ENCODE data around the gene NT5C1A. TPM values are rescaled to one million over a fixed set of nuclear protein-coding genes. Genes with fewer than 3 reads are reported as not detected.
A peak's percentile ranks its signal among the peaks of the same experiment; 100 is the strongest.

The NT5C1A gene
- total RNA-seq, 1 donor from 2014 or later = 39.6 TPM

GRCh38 chr1:39647247-39647646 lies 24.7 kb downstream of the NT5C1A start:
- no peak for DNase-seq
- ATAC-seq = no peak
- intact Hi-C loops (cut with micrococcal nuclease) = no loop called here

GRCh38 chr1:39646232-39647081 lies 25.4 kb downstream of the NT5C1A start:
- ATAC-seq (peak; percentile 88), DNase-seq (peak; percentile 93)
- intact Hi-C loops (cut with micrococcal nuclease) = no loop called here

- intact Hi-C loops (cut with micrococcal nuclease) = no loop called here
- ATAC-seq = no peak
These were observed 26.4 kb downstream of the NT5C1A start for GRCh38 chr1:39645411-39646043.

GRCh38 chr1:39643705-39644104 lies 28.2 kb downstream of the NT5C1A start:
- DNase-seq (no peak), ATAC-seq (no peak)
- intact Hi-C loops (cut with micrococcal nuclease) = no loop called here

More at GRCh38 chr1:39645411-39646043, 26.4 kb downstream of the NT5C1A start:
- no peak for DNase-seq

- ATAC-seq (no peak), DNase-seq (no peak)
- intact Hi-C loops (cut with micrococcal nuclease) = no loop called here
These were observed 29.1 kb downstream of the NT5C1A start for GRCh38 chr1:39642796-39643195.

GRCh38 chr1:39640861-39641260 lies 31.0 kb downstream of the NT5C1A start:
- ATAC-seq (no peak), DNase-seq (no peak)
- intact Hi-C loops (cut with micrococcal nuclease) = no loop called here

GRCh38 chr1:39639305-39640130 lies 32.4 kb downstream of the NT5C1A start, which contains the start of gene HEYL:
TSS of gene HEYL (minus strand) at chr1:39639643. CDS start at chr1:39639625, 18 bp downstream.
- intact Hi-C loops (cut with micrococcal nuclease) = no loop called here
- ATAC-seq = peak; percentile 90
- peak; percentile 92 for DNase-seq

GRCh38 chr1:39638965-39639304 lies 33.0 kb downstream of the NT5C1A start:
- ATAC-seq = no peak
- DNase-seq = no peak
- intact Hi-C loops (cut with micrococcal nuclease) = no loop called here

- intact Hi-C loops (cut with micrococcal nuclease) = no loop called here
- no peak for DNase-seq
- no peak for ATAC-seq
These were observed 34.5 kb downstream of the NT5C1A start for GRCh38 chr1:39637361-39637760.

GRCh38 chr1:39635871-39636210 lies 36.1 kb downstream of the NT5C1A start:
- no peak for ATAC-seq
- no peak for DNase-seq
- intact Hi-C loops (cut with micrococcal nuclease) = no loop called here

GRCh38 chr1:39635205-39635870 lies 36.6 kb downstream of the NT5C1A start:
- DNase-seq = peak; percentile 70
- peak; percentile 57 for ATAC-seq
- intact Hi-C loops (cut with micrococcal nuclease) = no loop called here

GRCh38 chr1:39633422-39633821 lies 38.5 kb downstream of the NT5C1A start:
- intact Hi-C loops (cut with micrococcal nuclease) = no loop called here
- ATAC-seq = no peak
- no peak for DNase-seq

- DNase-seq (peak; percentile 88), ATAC-seq (peak; percentile 79)
- intact Hi-C loops (cut with micrococcal nuclease) = no loop called here
These were observed 39.1 kb downstream of the NT5C1A start for GRCh38 chr1:39632682-39633417.

- DNase-seq = no peak
- no peak for ATAC-seq
- intact Hi-C loops (cut with micrococcal nuclease) = no loop called here
These were observed 39.6 kb downstream of the NT5C1A start for GRCh38 chr1:39632323-39632681.

GRCh38 chr1:39631361-39632322 lies 40.3 kb downstream of the NT5C1A start:
- intact Hi-C loops (cut with micrococcal nuclease) = no loop called here
- ATAC-seq (no peak), DNase-seq (no peak)

GRCh38 chr1:39628807-39629350 lies 43.0 kb downstream of the NT5C1A start:
- no peak for ATAC-seq
- intact Hi-C loops (cut with micrococcal nuclease) = no loop called here
- DNase-seq = no peak

GRCh38 chr1:39626646-39627045 lies 45.3 kb downstream of the NT5C1A start:
- no peak for DNase-seq
- intact Hi-C loops (cut with micrococcal nuclease) = no loop called here
- no peak for ATAC-seq

Measured in left ventricle myocardium superior (tissue), 1 donor.